Stromal cell of bone marrow (primary cell): Measurements from ENCODE around the gene CDC14C.
A peak's percentile ranks its signal among the peaks of the same experiment; 100 is the strongest.
"Not testable (repeated sequence)": the region's sequence is repeated elsewhere in the genome, so short reads cannot be mapped to it uniquely, and the experiment has no call there.

ENCODE experiments used
- DNase-seq: peaks from one replicate; pipeline ENCODE4 v3.0.0-alpha.2; 2012; ENCODE audit warnings: low read depth

The CDC14C gene

GRCh38 chr7:48924433-48924832 lies at the start of gene CDC14C:
Gene CDC14C, plus strand, starts transcription at chr7:48924547. Its CDS starts 126 bp downstream, at chr7:48924673.
- no peak for DNase-seq

GRCh38 chr7:48875045-48875916 lies 49.1 kb upstream of the CDC14C start:
- DNase-seq: peak; percentile 2

DNA sequence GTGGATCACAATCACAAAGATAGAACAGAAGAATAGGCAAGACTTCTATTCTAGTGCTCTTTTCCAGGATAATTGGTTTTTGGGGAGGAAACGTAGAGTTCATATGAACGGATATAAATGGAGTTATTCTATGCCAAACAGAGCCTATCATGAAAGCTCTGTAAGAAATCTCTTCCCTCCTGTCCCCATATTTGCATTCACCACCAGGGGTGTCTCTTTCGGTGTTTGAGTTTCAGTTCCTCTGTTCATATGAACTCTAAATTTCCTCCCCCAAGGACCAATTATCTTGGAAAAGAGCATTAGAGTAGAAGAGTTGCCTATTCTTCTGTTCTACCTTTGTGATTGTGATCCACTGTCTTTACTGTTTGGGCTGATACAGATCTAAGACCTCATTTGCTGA lies 48.3 kb upstream of the CDC14C start:
- DNase-seq: no peak

DNA sequence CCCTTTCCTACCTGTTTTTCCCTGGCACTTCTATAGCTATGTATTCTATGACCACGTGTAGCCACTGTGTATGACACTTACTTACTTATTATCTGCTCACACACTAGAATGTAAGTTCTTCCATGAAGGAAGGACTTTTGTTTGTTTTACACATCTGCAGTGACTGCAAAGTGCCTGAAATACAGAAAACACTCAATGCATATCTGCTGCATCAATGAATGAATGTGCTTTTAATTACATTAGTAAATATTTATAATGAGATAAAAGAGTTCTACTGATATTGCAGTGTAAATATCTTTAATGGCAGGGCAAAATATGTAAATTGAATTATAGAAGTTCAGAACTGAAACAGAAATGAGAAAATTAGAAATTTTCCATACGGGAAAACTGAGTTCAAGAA lies 43.5 kb upstream of the CDC14C start:
- no peak for DNase-seq

- DNase-seq: no peak
Measured at GRCh38 chr7:48887500-48887899, 36.8 kb upstream of the CDC14C start.

- no peak for DNase-seq
Measured at GRCh38 chr7:48894574-48894973, 29.8 kb upstream of the CDC14C start.

- DNase-seq: no peak
Measured at GRCh38 chr7:48899932-48900331, 24.4 kb upstream of the CDC14C start.

DNA sequence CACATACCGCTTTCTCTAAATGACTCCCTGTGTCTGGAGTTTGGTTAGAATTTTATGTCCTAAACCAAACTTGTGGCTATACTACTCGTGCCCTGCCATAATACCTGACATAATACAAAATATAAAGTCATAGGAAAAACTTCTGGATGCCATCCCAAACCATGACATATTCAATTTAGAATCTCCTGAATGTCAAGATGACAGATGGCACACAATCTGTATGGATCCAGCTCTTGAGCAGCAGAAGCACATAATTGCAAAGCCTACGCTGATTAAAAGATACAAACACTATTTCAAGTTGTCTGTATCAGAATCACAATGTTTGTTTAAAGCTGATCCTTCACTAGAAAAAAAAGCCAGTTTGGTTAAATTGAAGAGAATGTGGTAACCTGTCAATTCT lies 22.4 kb upstream of the CDC14C start:
- no peak for DNase-seq

DNA sequence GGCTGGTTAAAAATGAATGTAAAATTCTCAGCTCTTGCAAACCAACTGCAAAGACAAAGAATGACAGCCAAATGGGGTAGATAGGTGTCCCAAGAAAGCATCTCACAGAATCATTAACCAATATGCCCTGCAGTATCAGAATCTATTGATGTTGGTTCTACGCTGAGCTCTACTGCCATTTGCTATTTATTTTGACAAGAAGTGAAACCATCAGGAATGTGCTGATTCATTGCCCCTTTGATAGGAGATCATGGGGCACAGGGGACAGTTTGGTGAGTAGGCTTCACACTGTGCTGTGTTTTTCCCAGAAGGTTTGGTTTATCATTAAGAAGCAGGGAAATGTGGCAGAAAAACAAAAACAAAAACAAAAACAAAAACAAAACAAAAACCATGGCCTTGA lies 19.4 kb upstream of the CDC14C start:
- DNase-seq: no peak

GRCh38 chr7:48905686-48906085 lies 18.7 kb upstream of the CDC14C start:
- not testable (repeated sequence) for DNase-seq

- not testable (repeated sequence) for DNase-seq
Measured at GRCh38 chr7:48909887-48910286, 14.5 kb upstream of the CDC14C start.

DNA sequence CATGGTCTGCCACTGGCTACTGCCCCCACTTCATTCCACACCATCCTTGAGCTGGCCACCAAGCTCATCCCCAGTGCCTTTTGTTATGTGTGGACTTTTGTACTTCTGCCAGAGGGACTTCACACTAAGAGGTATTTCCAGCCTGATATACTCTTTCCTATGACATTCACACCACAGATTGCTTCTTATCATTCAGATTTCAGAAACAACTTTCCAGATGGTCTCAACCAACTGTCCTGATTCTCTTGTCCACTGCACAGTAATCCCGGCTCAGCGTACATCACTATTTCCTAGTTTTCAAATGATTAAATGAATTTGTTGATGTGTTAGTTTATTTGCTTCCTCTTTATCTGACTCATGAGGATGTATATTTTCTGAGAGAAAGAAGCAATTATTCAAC lies 7.1 kb downstream of the CDC14C start:
- DNase-seq: no peak

GRCh38 chr7:48932126-48932910 lies 8.0 kb downstream of the CDC14C start:
- DNase-seq: no peak

DNA sequence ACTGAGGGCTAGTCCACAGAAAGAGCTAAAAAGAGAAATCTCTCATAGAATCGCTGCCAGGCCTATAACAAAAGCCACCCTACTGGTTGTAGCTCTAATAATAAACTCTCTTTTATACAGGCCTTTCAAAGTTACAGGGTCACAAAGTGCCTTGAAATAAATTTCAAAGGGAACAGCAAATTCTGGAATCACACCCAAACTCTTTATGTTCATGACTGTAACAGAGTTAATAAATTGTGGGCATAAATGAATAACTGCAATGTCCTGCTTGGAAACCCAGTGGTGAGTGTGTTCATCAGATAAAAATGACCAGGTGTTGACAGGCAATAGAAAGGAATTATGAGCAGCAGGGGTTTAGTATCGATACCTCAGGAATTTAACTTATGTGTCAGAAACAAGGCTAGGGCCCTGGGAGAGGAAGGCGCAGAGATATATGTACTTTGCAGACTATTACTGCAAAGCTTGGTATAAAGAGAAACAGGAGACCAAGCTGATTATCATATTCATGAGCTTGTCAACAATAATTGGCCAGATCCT lies 9.3 kb downstream of the CDC14C start:
- no peak for DNase-seq

GRCh38 chr7:48938539-48939295 lies 14.4 kb downstream of the CDC14C start:
- DNase-seq: peak; percentile 13

DNA sequence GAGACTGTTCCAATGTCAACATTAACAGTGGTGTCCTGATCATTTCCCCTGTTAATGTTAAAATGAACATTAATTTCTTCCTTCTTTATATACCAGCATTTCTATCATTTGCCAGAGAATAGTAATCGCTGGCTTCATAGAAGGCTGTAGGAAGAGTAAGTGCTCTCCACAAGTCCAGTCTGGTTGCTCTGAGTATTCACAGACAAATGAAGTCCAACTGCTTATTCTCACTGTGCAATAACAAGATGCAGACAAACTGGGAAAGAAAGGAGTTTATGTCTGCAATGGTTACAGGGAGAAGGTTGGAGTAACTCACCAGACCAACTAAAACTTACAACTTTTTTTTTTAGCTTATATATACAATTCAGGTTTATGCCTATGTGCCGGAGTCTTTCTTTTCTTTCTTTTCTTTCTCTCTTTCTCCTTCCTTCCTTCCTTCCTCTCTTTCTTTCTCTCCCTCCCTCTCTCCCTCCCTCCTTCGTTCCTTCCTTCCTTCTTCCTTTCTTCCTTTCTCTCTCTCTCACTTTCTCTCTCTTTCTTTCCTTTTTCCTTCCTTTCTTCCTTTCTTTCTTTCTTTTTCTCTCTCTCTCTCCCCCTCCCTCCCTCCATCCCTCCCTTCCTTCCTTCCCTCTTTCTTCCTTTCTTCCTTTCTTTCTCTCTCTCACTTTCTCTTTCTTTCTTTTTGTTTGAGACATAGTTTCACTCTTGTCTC lies 19.1 kb downstream of the CDC14C start:
- DNase-seq: no peak

GRCh38 chr7:48955916-48956315 lies 31.6 kb downstream of the CDC14C start:
- DNase-seq: no peak

- DNase-seq: no peak
Measured at GRCh38 chr7:48959676-48960075, 35.3 kb downstream of the CDC14C start.

- DNase-seq: no peak
Measured at GRCh38 chr7:48962821-48963505, 38.6 kb downstream of the CDC14C start.

DNA sequence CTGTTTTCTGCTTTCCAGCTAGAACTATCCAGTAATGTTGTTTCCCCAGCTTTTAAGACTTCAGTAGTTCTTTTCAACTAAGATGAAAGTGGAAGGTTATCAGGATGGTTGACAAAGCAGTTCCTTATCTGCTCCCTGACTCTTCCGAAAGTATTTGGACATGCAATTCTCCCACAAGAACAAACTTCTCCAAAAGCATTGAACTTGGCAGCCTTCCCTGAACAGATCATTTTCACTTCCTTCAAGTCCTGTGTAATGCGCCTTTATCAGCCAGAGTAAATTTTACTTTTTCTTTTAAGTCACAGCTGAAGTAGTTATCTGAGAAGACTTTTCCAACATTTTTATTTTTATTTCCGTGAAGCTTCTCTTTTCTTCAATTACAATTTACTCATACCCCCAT lies 39.7 kb downstream of the CDC14C start:
- no peak for DNase-seq

- DNase-seq: no peak
Measured at GRCh38 chr7:48971173-48971572, 46.8 kb downstream of the CDC14C start.
